Upper lobe of left lung (tissue), 4 donors: ENCODE measurements around the gene MGAT5B.

Experiments used
- CTCF ChIP-seq, 6 experiments: fragments of 450-650 bp in 4 of 6; fragments of 200-600 bp in 2 of 6; sonication (generic) in 2 of 6; IDR thresholded peaks; one replicate each; pipeline ENCODE4 v1.5.1; 2016 to 2019; ENCODE audit warnings: antibody characterized with exemption in 6 of 6
- EP300 ChIP-seq, 4 donors: sonication (generic); formaldehyde crosslinking; IDR thresholded peaks; one replicate each; pipeline ENCODE4 v1.5.1; 2017; ENCODE audit warnings: antibody characterized with exemption in 4 of 4, control low read depth in 2 of 4
- POLR2AphosphoS5 ChIP-seq, 2 donors: sonication (generic); formaldehyde crosslinking; IDR thresholded peaks; one replicate each; pipeline ENCODE4 v1.5.1; 2017; ENCODE audit warnings: antibody characterized with exemption in 2 of 2

- no peak for TF ChIP-seq EP300 (IDR thresholded peaks at IDR 0.05)
- no peak for TF ChIP-seq CTCF (IDR thresholded peaks at IDR 0.05)
- TF ChIP-seq POLR2AphosphoS5 (IDR thresholded peaks at IDR 0.05) = no peak
Measured at GRCh38 chr17:76847031-76847430, 21.2 kb upstream of the MGAT5B start.
